ENCODE data around the gene HMG20B.

HMG20B gene

DNA sequence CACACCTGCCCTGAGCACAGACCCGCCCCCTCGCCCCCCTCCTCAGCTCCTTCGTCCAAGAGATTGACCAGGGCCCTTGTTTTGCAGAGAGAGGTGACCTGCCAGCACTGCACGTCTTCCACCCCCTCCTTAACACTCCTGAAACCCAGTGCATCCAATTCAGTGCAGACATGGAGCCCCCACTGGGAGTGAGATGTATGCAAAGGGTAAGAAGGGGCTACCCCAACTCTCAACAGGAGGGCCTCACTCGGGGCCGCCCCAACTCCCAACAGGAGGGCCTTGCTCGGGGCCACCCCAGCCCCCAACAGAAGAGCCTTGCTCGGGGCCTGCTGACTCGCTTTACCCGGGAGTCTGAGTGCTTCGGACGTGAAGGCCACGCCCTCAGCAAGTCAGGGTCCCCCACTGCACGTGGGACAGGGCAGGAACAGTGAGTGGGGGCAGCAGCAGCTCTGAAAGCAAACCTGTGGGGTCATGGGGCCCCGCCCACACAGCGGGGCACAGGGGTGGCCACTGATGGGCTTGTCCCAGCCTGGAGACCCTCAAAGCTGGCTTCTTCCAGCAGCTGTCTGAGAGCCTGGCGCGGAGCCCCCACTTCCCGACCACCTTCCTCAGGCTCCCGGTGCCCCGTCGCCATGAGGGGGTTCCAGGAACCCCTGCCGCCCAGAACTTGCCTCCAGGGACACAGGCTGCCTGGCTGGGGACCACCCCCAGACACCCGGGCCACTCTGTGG lies 48.2 kb downstream of the HMG20B start:
- Histone ChIP-seq H4K20me1 (ENCODE audit: insufficient read depth, low read length) (peaks cover 9% of the 10 kb centered on the region; the same call in 1 of the 2 replicates), H3K27ac (ENCODE audit: low read length) (no peak overlapping the region), H3K36me3 (replicated peaks; ENCODE audit: low read depth, low read length) (peaks cover 14% of the 10 kb centered on the region), H3K4me3 (ENCODE audit: low read length) (no peak overlapping the region), H3K9me3 (ENCODE audit: insufficient read depth, low read length) (no peaks in the 10 kb centered on the region), H3K4me2 (ENCODE audit: low read length) (no peak overlapping the region), H3K27me3 (ENCODE audit: low read depth, low read length) (no peaks in the 10 kb centered on the region), H3K4me1 (ENCODE audit: low read length) (peaks cover 8% of the 10 kb centered on the region), H3K79me2 (ENCODE audit: low read length) (peaks cover 26% of the 10 kb centered on the region), H3K9ac (ENCODE audit: low read length) (no peak overlapping the region), H2AFZ (ENCODE audit: low read depth, low read length) (no peak overlapping the region)
- TF ChIP-seq EZH2phosphoT487 (IDR thresholded peaks at IDR 0.05; ENCODE audit: low read depth) = no peak
- TF ChIP-seq, protein P1, sequence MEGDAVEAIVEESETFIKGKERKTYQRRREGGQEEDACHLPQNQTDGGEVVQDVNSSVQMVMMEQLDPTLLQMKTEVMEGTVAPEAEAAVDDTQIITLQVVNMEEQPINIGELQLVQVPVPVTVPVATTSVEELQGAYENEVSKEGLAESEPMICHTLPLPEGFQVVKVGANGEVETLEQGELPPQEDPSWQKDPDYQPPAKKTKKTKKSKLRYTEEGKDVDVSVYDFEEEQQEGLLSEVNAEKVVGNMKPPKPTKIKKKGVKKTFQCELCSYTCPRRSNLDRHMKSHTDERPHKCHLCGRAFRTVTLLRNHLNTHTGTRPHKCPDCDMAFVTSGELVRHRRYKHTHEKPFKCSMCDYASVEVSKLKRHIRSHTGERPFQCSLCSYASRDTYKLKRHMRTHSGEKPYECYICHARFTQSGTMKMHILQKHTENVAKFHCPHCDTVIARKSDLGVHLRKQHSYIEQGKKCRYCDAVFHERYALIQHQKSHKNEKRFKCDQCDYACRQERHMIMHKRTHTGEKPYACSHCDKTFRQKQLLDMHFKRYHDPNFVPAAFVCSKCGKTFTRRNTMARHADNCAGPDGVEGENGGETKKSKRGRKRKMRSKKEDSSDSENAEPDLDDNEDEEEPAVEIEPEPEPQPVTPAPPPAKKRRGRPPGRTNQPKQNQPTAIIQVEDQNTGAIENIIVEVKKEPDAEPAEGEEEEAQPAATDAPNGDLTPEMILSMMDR (IDR thresholded peaks at IDR 0.05; ENCODE audit: low read depth, low read length) = no peak

DNA sequence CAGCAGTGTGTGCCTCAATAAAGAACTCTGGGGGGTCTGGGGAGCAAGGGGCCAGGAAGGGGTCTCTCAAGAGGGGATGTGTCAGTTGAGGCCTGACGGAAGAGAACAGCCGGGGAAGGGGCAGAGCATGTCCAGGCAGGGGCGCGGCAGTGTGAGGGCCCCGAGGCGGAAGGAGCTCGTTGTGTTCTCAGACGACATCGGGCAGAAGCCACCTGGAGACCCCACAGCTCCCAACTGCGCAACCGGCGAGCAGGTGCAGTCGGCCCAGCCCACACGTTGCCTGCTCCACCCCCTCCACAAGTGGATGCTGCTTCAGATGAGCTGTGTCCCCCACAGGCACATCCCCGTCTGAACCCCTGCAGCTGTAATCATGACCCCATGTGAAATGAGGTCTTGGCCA lies 48.9 kb downstream of the HMG20B start:
- TF ChIP-seq, protein P1 (IDR thresholded peaks at IDR 0.05; ENCODE audit: low read depth, low read length) = no peak
- Histone ChIP-seq H2AFZ (ENCODE audit: low read depth, low read length) (no peak overlapping the region), H3K27ac (ENCODE audit: low read length) (no peak overlapping the region), H3K9me3 (ENCODE audit: insufficient read depth, low read length) (no peaks in the 10 kb centered on the region), H3K79me2 (ENCODE audit: low read length) (peaks cover 32% of the 10 kb centered on the region), H4K20me1 (ENCODE audit: insufficient read depth, low read length) (peaks cover 13% of the 10 kb centered on the region; the same call in 1 of the 2 replicates), H3K36me3 (replicated peaks; ENCODE audit: low read depth, low read length) (peaks cover 14% of the 10 kb centered on the region), H3K4me2 (ENCODE audit: low read length) (no peak overlapping the region), H3K4me3 (ENCODE audit: low read length) (no peak overlapping the region), H3K27me3 (ENCODE audit: low read depth, low read length) (no peaks in the 10 kb centered on the region), H3K4me1 (ENCODE audit: low read length) (peaks cover 8% of the 10 kb centered on the region), H3K9ac (ENCODE audit: low read length) (no peak overlapping the region)

DNA sequence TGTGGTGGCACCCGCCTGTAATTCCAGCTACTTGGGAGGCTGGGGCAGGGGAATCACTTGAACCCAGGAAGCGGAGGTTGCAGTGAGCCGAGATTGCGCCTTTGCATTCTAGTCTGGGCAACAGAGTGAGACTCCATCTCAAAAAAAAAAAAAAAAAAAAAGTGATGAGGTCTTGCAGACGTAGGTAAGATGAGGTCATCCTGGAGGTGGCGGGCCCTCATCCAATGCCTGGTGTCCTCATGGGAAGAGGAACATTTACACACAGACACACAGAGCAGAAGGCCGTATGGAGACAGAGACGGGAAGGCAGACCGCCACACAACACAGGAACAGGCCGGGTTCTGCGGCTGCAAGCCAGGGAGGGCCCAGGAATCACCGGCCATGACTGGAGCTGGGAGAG lies 49.5 kb downstream of the HMG20B start:
- H3K36me3 ChIP-seq (replicated peaks; ENCODE audit: low read depth, low read length) = peaks cover 14% of the 10 kb centered on the region
- H3K4me1 ChIP-seq (ENCODE audit: low read length) = peaks cover 9% of the 10 kb centered on the region
- TF ChIP-seq EZH2phosphoT487 (IDR thresholded peaks at IDR 0.05; ENCODE audit: low read depth) = no peak
- TF ChIP-seq, protein P1 (IDR thresholded peaks at IDR 0.05; ENCODE audit: low read depth, low read length) = no peak
- H2AFZ ChIP-seq (ENCODE audit: low read depth, low read length) = no peak overlapping the region
- no peak overlapping the region for H3K27ac ChIP-seq (ENCODE audit: low read length)
- H3K4me3 ChIP-seq (ENCODE audit: low read length) = no peak overlapping the region
- H3K4me2 ChIP-seq (ENCODE audit: low read length) = no peak overlapping the region
- H4K20me1 ChIP-seq (ENCODE audit: insufficient read depth, low read length) = peaks cover 13% of the 10 kb centered on the region; the same call in 1 of the 2 replicates
- H3K27me3 ChIP-seq (ENCODE audit: low read depth, low read length) = no peaks in the 10 kb centered on the region
- H3K79me2 ChIP-seq (ENCODE audit: low read length) = peaks cover 32% of the 10 kb centered on the region
- H3K9ac ChIP-seq (ENCODE audit: low read length) = no peak overlapping the region
- no peaks in the 10 kb centered on the region for H3K9me3 ChIP-seq (ENCODE audit: insufficient read depth, low read length)

DNA sequence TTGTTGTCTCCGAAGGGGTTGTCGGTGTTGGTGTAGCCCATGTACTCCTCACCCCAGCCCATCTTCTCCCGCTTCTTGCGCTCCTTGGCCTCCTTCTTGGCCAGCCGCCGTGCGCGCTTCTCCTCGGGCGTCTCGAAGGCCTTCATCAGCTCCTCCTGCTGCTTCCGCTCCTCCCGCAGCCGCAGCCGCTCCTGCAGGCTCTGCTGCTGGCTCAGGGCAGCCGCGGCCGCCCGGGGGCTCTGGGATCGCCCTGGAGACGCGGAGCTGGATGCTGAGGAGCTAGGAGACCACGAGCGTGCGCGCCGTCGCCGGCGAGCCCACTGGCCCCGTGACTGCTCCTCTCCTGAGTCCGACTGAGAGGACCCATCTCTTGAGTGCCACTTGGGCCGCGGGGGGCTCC lies 51.0 kb downstream of the HMG20B start:
- Histone ChIP-seq H2AFZ (ENCODE audit: low read depth, low read length) (no peak overlapping the region), H3K4me2 (ENCODE audit: low read length) (no peak overlapping the region), H3K27me3 (ENCODE audit: low read depth, low read length) (no peaks in the 10 kb centered on the region), H4K20me1 (ENCODE audit: insufficient read depth, low read length) (peaks cover 13% of the 10 kb centered on the region; the same call in 1 of the 2 replicates), H3K4me1 (ENCODE audit: low read length) (peaks cover 12% of the 10 kb centered on the region), H3K36me3 (replicated peaks; ENCODE audit: low read depth, low read length) (peaks cover 14% of the 10 kb centered on the region), H3K79me2 (ENCODE audit: low read length) (peaks cover 32% of the 10 kb centered on the region), H3K27ac (ENCODE audit: low read length) (no peak overlapping the region), H3K4me3 (ENCODE audit: low read length) (no peak overlapping the region), H3K9ac (ENCODE audit: low read length) (no peak overlapping the region), H3K9me3 (ENCODE audit: insufficient read depth, low read length) (no peaks in the 10 kb centered on the region)
- TF ChIP-seq, protein P1 (IDR thresholded peaks at IDR 0.05; ENCODE audit: low read depth, low read length) = no peak
- no peak for TF ChIP-seq EZH2phosphoT487 (IDR thresholded peaks at IDR 0.05; ENCODE audit: low read depth)
